MV-4-11 (cell line): ENCODE data around the gene DOK7.

Experiments used
- DNase-seq: peaks from one replicate; lab custom pipeline; 2025; lab: John Stamatoyannopoulos, UW

DOK7 gene

DNA sequence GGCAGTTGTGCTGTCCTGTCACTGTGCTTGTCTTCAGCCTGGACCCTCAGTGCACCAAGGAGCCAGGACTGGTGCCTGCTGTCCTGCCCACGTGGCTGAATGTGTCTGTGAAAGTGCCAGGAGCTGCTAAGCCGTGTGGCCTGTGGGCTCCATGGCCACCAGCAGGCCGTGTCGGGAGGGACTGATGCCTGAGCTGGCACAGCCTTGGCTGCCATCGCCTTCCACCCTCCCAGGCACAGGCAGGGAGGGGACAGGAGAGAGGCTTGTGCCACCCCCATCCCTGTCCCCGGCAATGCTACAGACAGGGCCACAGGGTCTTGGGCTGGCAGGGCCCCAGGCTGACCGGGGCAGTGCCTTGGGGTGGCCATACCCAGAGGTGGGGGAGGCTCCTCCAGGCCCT, 24.8 kb downstream of the DOK7 start:
- no peak for DNase-seq

- DNase-seq = no peak
These were observed 25.7 kb downstream of the DOK7 start for GRCh38 chr4:3488820-3489219.

- DNase-seq = no peak
These were observed 26.4 kb downstream of the DOK7 start for GRCh38 chr4:3489451-3489962.

- no peak for DNase-seq
These were observed 28.7 kb downstream of the DOK7 start for GRCh38 chr4:3491681-3492405.

GRCh38 chr4:3492741-3493719, 29.9 kb downstream of the DOK7 start:
- no peak for DNase-seq

GRCh38 chr4:3493720-3494461, 30.8 kb downstream of the DOK7 start:
- no peak for DNase-seq

DNA sequence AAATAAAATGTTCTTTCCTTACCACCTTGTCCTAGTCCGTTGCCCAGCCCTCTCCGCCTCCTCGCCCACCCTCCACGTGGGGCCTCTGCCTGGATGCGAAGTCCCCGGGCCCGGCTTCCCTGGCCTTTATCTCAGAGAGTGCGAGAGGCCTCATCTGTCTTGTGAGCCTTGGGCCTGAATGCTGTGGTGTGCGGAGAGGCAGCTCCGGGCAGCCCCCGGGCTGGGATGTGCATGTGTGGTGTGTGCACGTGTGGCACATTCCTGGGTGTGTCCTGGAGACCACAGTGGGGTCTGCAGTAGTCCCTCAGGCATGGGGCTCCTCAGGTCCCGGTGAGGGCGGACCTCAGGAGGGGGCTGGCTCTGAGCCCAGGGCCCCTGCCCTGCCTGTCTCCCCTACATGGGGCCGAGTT, 31.4 kb downstream of the DOK7 start:
- no peak for DNase-seq

DNA sequence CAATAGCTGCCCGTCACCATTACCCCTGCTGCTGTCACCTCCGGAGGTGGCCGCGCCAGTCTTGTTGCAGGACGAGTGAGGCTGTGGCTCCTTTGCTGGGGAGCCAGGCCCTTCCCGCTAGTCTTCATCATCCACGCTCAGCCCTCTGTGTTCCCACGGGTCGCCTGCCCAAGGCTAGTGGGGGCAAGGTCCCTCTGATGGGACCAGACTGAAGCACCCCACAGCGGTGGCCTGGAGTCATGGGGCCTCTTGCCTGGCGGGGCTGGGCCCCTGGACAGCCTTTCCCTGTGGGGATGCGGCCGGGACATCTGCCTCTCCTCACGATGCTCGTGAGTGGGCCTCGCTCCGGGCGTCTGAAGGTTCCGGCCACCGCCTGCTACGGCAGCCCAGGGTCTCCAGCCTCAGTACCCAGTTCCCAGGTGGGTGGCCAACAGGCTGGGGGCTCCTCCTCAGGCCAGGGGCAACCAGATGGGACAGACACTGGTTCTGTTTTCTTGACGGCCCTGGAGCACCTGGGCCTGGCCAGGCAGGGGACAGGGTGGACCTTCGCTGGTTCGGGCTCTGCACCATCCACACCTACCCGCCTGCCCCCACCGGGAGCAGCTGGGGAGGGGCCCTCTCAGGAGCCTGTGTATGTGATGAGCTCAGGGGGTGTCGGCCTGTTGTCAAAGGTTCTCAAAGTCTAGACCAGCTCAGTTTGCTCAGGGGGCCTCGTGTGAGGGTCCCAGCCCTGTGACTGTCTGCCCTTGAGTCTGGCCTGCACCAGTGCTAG, 32.3 kb downstream of the DOK7 start:
- DNase-seq = no peak

- no peak for DNase-seq
These were observed 32.9 kb downstream of the DOK7 start for GRCh38 chr4:3496021-3496420.

DNA sequence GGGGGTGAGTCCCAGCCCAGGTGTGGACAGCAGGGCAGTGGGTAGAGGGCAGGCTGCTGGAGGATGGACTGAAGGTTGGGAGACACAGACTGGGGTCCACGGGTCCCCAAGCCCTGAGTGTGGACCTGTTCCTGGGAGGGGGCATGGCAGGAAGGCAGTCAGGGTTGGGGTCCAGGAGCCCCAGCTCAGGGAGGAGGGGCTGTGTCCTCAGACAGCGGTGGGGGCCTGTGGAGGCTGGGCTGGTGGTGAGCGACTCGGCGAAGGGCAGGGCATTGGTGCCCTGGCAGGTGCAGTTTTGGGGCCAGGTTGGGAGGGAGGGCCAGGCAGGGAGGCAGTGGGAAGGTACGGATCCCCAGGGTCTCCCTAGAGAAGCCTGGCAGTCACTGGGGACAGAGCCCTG, 34.0 kb downstream of the DOK7 start:
- DNase-seq = no peak

- DNase-seq = no peak
These were observed 34.6 kb downstream of the DOK7 start for GRCh38 chr4:3497523-3498389.

- no peak for DNase-seq
These were observed 35.3 kb downstream of the DOK7 start for GRCh38 chr4:3498407-3498806.

- no peak for DNase-seq
These were observed 35.9 kb downstream of the DOK7 start for GRCh38 chr4:3498901-3499510.

DNA sequence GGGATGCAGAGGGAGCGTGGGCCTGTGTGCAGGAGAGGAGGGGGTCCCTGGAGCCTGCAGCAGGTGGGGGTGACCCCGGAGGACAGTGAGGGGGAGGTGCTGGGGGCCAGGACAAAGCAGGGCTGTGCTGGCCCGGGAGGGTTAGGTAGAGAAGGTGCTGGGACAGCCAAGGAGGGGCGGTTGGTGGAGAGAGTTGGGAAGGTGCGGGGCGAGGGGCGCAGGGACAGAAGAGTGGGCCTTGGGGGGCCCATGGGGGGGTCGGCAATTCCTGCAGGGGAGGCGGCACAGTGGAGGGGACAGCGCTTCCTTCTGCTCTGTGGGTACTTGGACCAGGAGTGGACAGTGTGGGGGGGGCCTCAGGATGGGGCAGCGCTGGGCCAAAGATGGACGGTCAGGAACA, 36.6 kb downstream of the DOK7 start:
- no peak for DNase-seq

GRCh38 chr4:3500111-3500510, 37.0 kb downstream of the DOK7 start:
- no peak for DNase-seq

- DNase-seq = no peak
These were observed 37.6 kb downstream of the DOK7 start for GRCh38 chr4:3500634-3501101.

DNA sequence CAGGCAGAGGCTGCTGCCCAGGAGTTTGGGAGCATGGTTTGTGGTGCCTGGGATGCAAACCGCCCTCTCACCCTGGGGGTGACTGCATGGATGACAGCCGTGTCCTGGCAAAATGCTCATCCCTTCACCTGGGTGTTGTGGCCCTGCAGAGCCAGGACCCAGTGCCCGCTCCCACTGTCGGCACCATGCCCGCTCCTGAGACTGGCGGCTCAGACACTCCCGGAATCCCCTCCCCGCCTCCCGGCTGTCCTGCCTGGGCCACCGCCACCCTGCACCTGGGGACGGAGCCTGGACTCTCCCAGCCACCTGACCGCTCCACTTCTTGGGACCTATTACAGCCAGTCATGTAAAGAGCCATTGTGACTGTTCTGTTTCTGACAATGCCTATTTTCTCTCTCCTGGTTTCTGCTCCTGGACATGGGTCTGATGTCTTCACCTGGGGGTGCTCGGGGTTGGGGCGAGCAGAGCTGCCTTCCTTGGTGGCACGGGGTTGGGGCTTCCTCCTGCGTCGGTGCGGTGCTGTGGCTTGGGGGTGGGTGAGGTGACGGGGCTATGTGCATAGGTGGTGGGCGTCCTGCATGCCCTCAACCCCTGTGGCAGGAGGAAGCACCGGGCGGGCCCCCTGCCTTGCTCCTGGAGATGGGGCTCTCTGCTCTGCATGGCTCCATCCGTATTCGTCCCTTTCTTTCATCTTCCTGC, 38.2 kb downstream of the DOK7 start:
- no peak for DNase-seq

DNA sequence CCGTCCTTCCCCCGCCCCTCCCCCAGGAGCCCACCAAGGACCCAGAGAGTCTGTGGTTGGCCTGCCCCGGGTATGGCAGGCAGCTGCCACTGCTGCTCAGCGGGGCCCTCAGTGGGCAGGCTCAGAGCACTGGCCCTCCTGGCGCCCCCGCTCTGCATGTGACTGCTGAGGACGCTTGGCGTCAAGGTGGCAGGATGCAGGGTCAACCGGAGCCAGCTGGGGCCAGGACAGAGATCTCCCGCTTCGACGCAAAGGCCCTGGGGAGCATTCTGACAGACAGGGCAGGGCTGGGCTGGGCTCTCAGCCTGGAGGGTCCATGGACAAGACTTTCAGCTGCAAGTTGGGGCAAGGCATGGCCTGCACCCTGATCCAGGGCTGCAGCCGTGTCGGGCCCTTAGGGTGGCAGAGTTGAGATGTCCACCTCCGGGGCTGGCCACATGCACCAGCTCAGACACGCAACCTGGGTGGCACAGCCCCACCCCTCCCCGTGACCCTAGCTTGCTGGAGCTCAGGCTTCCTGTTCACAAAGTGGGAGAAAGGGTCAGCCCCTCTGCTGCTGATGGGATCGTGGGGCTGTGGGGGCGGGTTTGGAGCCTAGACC, 38.8 kb downstream of the DOK7 start:
- no peak for DNase-seq
